Upper lobe of left lung (tissue), 4 donors: ENCODE results near the gene BCL7A.

Experiments
- CTCF ChIP-seq, 6 experiments: fragments of 450-650 bp in 4 of 6; fragments of 200-600 bp in 2 of 6; sonication (generic) in 2 of 6; IDR thresholded peaks; one replicate each; pipeline ENCODE4 v1.5.1; 2016 to 2019; ENCODE audit warnings: antibody characterized with exemption in 6 of 6
- POLR2A ChIP-seq, 4 donors: fragments of 450-650 bp; IDR thresholded peaks; one replicate each; pipeline ENCODE4 v1.5.1; 2016 to 2017; ENCODE audit warnings: antibody characterized with exemption in 4 of 4, mild to moderate bottlenecking in 2 of 4

- TF ChIP-seq CTCF (IDR thresholded peaks at IDR 0.05), result no peak
- no peak for TF ChIP-seq POLR2A (IDR thresholded peaks at IDR 0.05)
These were observed 42.5 kb downstream of the BCL7A start for GRCh38 chr12:122064025-122064777.
